A673 (cell line): ENCODE data around the gene USP53. TPM values are rescaled to one million over a fixed set of nuclear protein-coding genes. Genes with fewer than 3 reads are reported as not detected.

Source experiments
- BruUV-seq: library from RNA; stranded (reverse); fragments of 400-500 nt; replicated peaks from 2 replicates; lab custom pipeline; 2021; lab: Mats Ljungman, UMichigan
- CTCF ChIA-PET: fragments of 300-600 bp; sonication (Branson Sonifier 250); formaldehyde crosslinking; loops from one replicate; lab custom pipeline; 2022; ENCODE audit warnings: antibody characterized with exemption; lab: Charles Lee
- POLR2A ChIA-PET: fragments of 300-600 bp; sonication (Branson Sonifier 250); formaldehyde crosslinking; loops from one replicate; lab custom pipeline; 2022; ENCODE audit warnings: antibody characterized with exemption; ENCODE audit not compliant: low non-redundant PET; lab: Charles Lee
- DNase-seq: peaks from one replicate; pipeline ENCODE4 v3.0.0-alpha.2; 2015; ENCODE audit warnings: low spot score
- H3K27ac ChIP-seq: fragments of 200-600 bp; sonication (generic); 2 replicates; pipeline ENCODE4 v1.5.1; 2016; ENCODE audit warnings: mixed run types, low read depth, mild to moderate bottlenecking, mixed read lengths, antibody characterized with exemption, low read length; ENCODE audit not compliant: poor library complexity, severe bottlenecking
- H3K27me3 ChIP-seq: fragments of 200-600 bp; sonication (generic); replicated peaks from 2 replicates; pipeline ENCODE4 v1.6.1; 2017; ENCODE audit warnings: mixed run types, low read depth, mild to moderate bottlenecking, mixed read lengths, antibody characterized with exemption, low read length; ENCODE audit not compliant: insufficient read depth, poor library complexity
- H3K36me3 ChIP-seq: fragments of 200-600 bp; sonication (generic); 2 replicates; pipeline ENCODE4 v1.6.1; 2016; ENCODE audit warnings: mixed run types, mild to moderate bottlenecking, mixed read lengths, antibody characterized with exemption, low read length; ENCODE audit not compliant: insufficient read depth, poor library complexity, severe bottlenecking
- H3K4me1 ChIP-seq: fragments of 200-600 bp; sonication (generic); 2 replicates; pipeline ENCODE4 v1.6.1; 2017; ENCODE audit warnings: mixed run types, mild to moderate bottlenecking, mixed read lengths, antibody characterized with exemption, low read length; ENCODE audit not compliant: insufficient read depth, poor library complexity, severe bottlenecking
- H3K4me3 ChIP-seq: fragments of 200-600 bp; sonication (generic); 2 replicates; pipeline ENCODE4 v1.5.1; 2016; ENCODE audit warnings: low read depth, mixed run types, mild to moderate bottlenecking, mixed read lengths, low read length; ENCODE audit not compliant: poor library complexity, severe bottlenecking
- H3K9me3 ChIP-seq: fragments of 200-600 bp; sonication (generic); 2 replicates; pipeline ENCODE4 v1.6.1; 2016; ENCODE audit warnings: mixed run types, low read depth, mild to moderate bottlenecking, mixed read lengths, antibody characterized with exemption, low read length; ENCODE audit not compliant: poor library complexity, severe bottlenecking
- EZH2 ChIP-seq: fragments of 200-600 bp; sonication (generic); IDR thresholded peaks from 2 replicates; pipeline ENCODE4 v1.6.1; 2017; ENCODE audit warnings: borderline replicate concordance, low read depth, mild to moderate bottlenecking, mixed read lengths, antibody characterized with exemption, low read length; ENCODE audit not compliant: poor library complexity, severe bottlenecking
- intact Hi-C: fragments of 100-400 bp; cut with micrococcal nuclease; formaldehyde crosslinking; loops from one replicate; pipeline ENCODE4 v1.10.0; 2022; ENCODE audit not compliant: unreplicated experiment
- total RNA-seq: library from RNA; stranded (reverse); gene quantifications from 2 replicates; pipeline ENCODE4 v1.2.3, GENCODE V29; 2021
- TF ChIP-seq, protein P1 (sequence below): fragments of 300-800, 200-600 bp; sonication (generic); conservative IDR thresholded peaks from 2 replicates; pipeline ENCODE4 v1.5.1; 2017; ENCODE audit warnings: low read depth, mild to moderate bottlenecking, antibody characterized with exemption, low read length, moderate library complexity, mixed read lengths

The USP53 gene
- total RNA-seq, 1 experiment from 2014 or later, result 12.2 TPM

DNA sequence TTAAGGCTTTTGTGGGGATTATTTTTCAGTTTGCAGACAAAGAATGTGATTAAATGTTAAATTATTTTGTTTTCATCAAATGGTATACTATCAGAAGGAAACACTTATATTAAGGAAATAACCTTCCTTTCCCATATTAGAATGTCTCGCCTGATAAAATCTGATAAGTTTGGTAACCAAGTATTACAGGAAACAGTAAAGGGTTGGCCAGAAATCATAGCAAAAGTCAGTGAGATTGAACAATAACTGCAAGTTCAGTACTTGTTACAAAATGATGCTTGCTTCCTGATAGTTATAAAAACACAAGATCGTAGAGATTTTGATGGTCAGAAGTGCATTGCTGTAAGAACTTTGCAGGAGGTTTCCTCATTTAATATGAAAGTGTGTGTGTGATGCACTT, 68.9 kb downstream of the USP53 start:
- intact Hi-C loops, result loop anchor here (10.0 kb wide), 2 partner anchors 507 to 537 kb away; no protein-coding TSS in a partner anchor
- H3K9me3 ChIP-seq, result no peaks in the 10 kb centered on the region
- peaks cover 12% of the 10 kb centered on the region for H3K4me1 ChIP-seq
- no peak overlapping the region for H3K27ac ChIP-seq
- no peaks in the 10 kb centered on the region for H3K36me3 ChIP-seq
- DNase-seq, result no peak
- TF ChIP-seq, protein P1, sequence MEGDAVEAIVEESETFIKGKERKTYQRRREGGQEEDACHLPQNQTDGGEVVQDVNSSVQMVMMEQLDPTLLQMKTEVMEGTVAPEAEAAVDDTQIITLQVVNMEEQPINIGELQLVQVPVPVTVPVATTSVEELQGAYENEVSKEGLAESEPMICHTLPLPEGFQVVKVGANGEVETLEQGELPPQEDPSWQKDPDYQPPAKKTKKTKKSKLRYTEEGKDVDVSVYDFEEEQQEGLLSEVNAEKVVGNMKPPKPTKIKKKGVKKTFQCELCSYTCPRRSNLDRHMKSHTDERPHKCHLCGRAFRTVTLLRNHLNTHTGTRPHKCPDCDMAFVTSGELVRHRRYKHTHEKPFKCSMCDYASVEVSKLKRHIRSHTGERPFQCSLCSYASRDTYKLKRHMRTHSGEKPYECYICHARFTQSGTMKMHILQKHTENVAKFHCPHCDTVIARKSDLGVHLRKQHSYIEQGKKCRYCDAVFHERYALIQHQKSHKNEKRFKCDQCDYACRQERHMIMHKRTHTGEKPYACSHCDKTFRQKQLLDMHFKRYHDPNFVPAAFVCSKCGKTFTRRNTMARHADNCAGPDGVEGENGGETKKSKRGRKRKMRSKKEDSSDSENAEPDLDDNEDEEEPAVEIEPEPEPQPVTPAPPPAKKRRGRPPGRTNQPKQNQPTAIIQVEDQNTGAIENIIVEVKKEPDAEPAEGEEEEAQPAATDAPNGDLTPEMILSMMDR, result no peak
- no peak for TF ChIP-seq EZH2
- no TSS peak for BruUV-seq
- ChIA-PET POLR2A (no interaction called here), CTCF (no interaction called here)
- no peak overlapping the region for H3K4me3 ChIP-seq
- no peaks in the 10 kb centered on the region for H3K27me3 ChIP-seq

DNA sequence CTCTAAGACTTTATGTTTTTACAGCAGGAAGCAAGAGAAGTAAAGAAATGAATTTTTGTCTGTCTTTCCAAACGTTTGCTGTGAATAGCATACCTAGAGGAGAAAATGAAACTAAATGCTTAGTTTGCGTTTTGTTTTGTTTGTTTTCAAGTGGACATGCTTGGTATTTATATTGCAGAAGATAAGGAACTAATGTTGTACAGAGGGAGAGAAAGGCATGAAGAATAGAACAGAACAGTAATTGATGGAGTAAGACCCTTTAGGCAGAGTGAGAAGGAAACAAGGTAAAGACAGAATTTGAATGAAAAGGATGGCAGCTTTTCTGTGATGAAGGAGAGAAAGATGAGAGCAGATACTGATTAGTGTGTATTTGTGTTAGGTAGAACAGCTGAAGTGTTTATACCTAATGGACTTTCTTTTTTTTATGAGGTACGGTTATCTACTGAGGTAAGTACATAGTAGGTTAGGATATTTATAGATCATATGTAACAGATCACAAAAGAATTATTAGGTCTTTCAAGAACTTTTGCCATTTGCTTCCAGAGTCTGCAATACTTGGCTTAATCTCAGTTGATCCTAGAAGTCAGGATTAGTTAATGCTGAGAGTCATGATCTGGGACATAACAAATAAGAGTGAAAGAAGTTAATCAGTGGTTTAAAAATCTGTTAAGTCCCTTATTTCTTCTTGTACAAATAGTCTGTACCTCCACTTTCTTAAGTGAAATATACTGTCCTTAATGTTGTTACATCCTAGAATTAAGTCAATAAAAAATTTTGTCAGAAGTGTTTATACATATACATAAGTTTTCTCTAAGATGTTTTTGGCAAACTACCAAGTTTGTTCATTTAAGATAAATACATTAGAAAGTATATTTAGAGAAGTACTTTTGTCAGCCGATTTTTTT, 72.6 kb downstream of the USP53 start:
- POLR2A ChIA-PET, result no interaction called here
- Histone ChIP-seq H3K27me3 (no peaks in the 10 kb centered on the region), H3K4me1 (peaks cover 12% of the 10 kb centered on the region), H3K4me3 (no peak overlapping the region), H3K27ac (no peak overlapping the region), H3K36me3 (no peaks in the 10 kb centered on the region), H3K9me3 (no peaks in the 10 kb centered on the region)
- intact Hi-C loops, result loop anchor here (10.0 kb wide), 2 partner anchors 510 to 540 kb away; no protein-coding TSS in a partner anchor
- CTCF ChIA-PET, result no interaction called here
- DNase-seq, result peak; percentile 12
- TF ChIP-seq, protein P1, result no peak
- no peak for TF ChIP-seq EZH2
- BruUV-seq, result no TSS peak

DNA sequence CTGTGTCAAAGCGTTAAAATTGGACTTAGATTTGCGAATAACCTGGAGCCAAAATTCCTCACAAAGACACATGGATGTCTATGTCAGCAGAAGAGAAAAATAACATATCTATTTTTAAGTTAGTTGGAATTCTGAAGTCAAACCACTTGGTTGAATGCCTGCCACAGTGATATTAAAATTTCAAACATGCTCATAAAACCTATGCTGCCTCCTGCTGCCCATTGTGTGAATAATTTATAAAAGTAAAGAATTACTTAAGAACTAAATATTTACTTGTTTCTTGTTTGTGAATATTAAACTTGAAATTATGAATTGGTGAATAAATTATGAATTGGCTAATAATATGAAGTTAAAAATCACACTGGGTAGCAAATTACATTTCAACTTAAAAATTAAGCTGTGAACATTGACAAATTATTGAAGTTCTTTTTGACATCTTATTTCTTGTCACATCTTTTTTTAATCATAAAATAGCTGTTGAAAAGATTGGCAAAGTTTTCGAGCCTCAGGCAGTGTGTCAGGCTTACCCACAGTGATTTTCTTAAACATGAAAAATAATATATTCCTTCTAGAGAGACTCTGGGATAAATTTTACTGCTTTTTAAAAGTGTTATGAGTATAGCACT, 74.0 kb downstream of the USP53 start:
- no peaks in the 10 kb centered on the region for H3K27me3 ChIP-seq
- POLR2A ChIA-PET, result no interaction called here
- H3K36me3 ChIP-seq, result no peaks in the 10 kb centered on the region
- H3K4me3 ChIP-seq, result no peak overlapping the region
- no peak for TF ChIP-seq EZH2
- TF ChIP-seq, protein P1, result peak; percentile 73
- H3K9me3 ChIP-seq, result no peaks in the 10 kb centered on the region
- intact Hi-C loops, result loop anchor here (1.0 to 10.0 kb wide), 4 partner anchors 244 to 542 kb away; no protein-coding TSS in a partner anchor
- CTCF ChIA-PET, result no interaction called here
- DNase-seq, result peak; percentile 73
- H3K4me1 ChIP-seq, result peaks cover 12% of the 10 kb centered on the region
- BruUV-seq, result no TSS peak
- no peak overlapping the region for H3K27ac ChIP-seq
